Activated T-cell treated with anti-CD3 and anti-CD28 coated beads, Interleukin-2, amount 50 U/mL, for 72 hours (primary cell): ENCODE measurements around the gene CCNL1. TPM values are rescaled to one million over a fixed set of nuclear protein-coding genes. Genes with fewer than 3 reads are reported as not detected.
"Not testable (repeated sequence)": the region's sequence is repeated elsewhere in the genome, so short reads cannot be mapped to it uniquely, and the experiment has no call there.

Source experiments
- ATAC-seq, 2 donors: fragments of 150-1000 bp; cut with Tn5 transposase; replicated peaks in 1 of 2; 2 replicates each; pipeline ENCODE4 v1.10.0; 2021; ENCODE audit warnings: moderate library complexity in 2 of 2, mild to moderate bottlenecking in 1 of 2
- DNase-seq, 2 donors: peaks; one replicate each; pipeline ENCODE4 v3.0.0; 2021 to 2022; ENCODE audit warnings: mixed read lengths in 1 of 2
- H3K27ac Mint-ChIP-seq: one replicate; pipeline ENCODE4 v1.8.0; 2022; ENCODE audit warnings: mild to moderate bottlenecking, moderate library complexity, mixed read lengths
- H3K27me3 Mint-ChIP-seq: one replicate; pipeline ENCODE4 v1.8.0; 2022; ENCODE audit warnings: low read depth, mixed read lengths
- H3K36me3 Mint-ChIP-seq, 2 donors: one replicate each; pipeline ENCODE4 v1.8.0; 2022; ENCODE audit warnings: mixed read lengths in 2 of 2, mild to moderate bottlenecking in 1 of 2; ENCODE audit not compliant: insufficient read depth in 2 of 2
- H3K4me1 Mint-ChIP-seq: one replicate; pipeline ENCODE4 v1.8.0; 2022; ENCODE audit warnings: low read depth, mixed read lengths
- H3K4me3 Mint-ChIP-seq, 2 donors: one replicate each; pipeline ENCODE4 v1.8.0; 2022; ENCODE audit warnings: mild to moderate bottlenecking in 2 of 2, mixed read lengths in 2 of 2, moderate library complexity in 2 of 2
- H3K9me3 Mint-ChIP-seq, 2 donors: one replicate each; pipeline ENCODE4 v1.8.0; 2022; ENCODE audit warnings: mixed read lengths in 2 of 2
- total RNA-seq, 2 donors: library from RNA; stranded (reverse); gene quantifications; one replicate each; pipeline ENCODE4 v1.2.3, GENCODE V29; 2022

Gene CCNL1
- total RNA-seq, 2 donors from 2014 or later: 248 to 315 TPM

DNA sequence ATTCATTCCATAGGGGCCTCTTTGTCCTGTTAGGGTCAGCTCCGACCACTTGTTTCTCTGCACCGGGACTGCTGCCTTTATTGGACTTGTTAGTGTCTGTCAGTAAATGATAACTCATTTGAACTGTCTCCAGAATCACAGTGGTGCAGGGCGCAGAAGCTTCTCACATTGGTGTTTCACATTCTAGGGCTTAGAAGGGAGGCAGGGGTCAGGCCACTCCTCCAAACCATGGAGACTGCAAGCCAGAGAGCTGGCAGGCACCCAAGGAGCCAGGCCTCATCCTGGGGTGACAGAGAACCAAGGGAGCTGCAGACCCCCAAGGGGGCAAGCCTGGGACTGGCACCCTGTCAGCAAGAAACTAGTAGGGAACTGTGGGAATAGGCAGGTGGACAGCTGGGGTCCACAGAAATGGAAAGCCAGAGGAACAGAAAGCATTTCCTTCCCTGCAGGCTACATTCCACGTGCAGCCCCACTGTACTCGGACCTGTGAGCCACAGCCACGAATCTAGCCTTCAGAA is 49.1 kb downstream of the CCNL1 start:
- Mint-ChIP-seq H3K4me1 (peaks cover 8% of the 10 kb centered on the region), H3K36me3 (no peaks in the 10 kb centered on the region), H3K4me3 (no peak overlapping the region), H3K27me3 (no peaks in the 10 kb centered on the region), H3K27ac (no peak overlapping the region), H3K9me3 (no peaks in the 10 kb centered on the region)
- DNase-seq: no peak
- ATAC-seq: no peak

DNA sequence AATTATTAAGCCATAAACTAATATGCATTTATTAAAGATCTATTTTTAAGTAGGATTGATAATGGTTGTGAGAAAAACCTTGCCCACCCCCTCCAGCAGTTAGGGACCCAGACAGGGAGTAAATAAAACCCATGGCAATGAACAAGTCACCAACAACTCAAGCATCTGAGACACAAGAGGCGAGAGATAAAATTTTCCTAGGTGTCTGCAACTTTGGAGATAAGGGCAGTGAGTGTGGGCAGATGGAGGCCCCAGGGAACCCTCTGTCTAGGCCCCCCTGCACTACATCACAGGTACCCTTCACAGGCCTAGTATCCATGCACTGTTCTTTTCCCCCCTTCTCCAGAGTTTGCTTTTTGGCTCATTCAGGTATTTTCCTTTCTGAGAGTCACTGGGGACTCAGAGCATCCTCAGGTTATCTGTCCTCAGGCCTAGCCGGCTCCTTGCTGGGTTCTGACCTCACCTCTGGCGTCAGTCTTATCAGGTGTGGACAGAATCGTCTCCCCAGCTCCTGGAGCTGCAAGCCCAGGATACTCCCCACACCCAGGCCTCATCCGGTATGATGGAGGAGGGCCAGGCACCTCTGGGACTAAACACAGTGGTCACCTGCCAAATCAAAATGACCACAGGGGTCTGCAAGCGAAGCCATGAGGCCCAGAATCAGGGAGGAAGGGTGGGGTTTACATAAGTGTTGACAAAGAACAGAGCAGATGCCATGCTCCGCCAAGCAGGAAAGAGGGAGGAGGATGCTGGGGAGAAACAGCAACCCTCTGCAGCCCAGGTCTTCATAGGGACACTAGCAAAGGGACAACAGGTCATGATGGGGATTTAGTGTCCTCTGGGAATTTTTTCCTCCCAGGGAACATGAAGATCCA is 50.4 kb downstream of the CCNL1 start:
- Mint-ChIP-seq H3K4me3 (no peak overlapping the region), H3K9me3 (no peaks in the 10 kb centered on the region), H3K27ac (no peak overlapping the region), H3K4me1 (peaks cover 18% of the 10 kb centered on the region), H3K27me3 (no peaks in the 10 kb centered on the region), H3K36me3 (no peaks in the 10 kb centered on the region)
- ATAC-seq: no peak
- DNase-seq: no peak

GRCh38 chr3:157107644-157108133 is 52.3 kb downstream of the CCNL1 start:
- Mint-ChIP-seq H3K27ac (no peak overlapping the region), H3K4me3 (no peak overlapping the region)
- no peak for ATAC-seq

DNA sequence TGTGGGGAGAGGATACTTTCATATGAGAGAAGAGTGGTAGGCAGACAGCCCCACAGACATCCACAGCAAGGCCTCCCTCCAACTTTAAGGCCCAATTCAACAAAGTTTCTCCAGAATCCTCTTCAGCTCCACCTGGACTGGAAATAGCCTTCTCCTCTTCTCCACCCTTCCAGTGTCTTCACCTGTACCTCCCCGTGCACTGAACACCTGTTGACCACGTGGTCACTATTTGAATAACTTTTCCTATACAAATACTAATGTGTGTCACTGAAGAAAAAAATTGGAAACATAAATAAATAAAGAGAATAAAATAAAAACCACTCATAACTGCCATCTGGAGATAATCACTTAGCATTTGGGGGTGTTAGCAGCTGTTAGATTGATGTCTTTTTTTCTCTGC is 52.9 kb downstream of the CCNL1 start:
- Mint-ChIP-seq H3K27me3 (no peaks in the 10 kb centered on the region), H3K4me1 (peaks cover 43% of the 10 kb centered on the region), H3K27ac (no peak overlapping the region), H3K9me3 (no peaks in the 10 kb centered on the region), H3K36me3 (peaks cover 0 to under 1% of the 10 kb centered on the region in 2 donors), H3K4me3 (no peak overlapping the region)
- ATAC-seq (no peak), DNase-seq (no peak)

More at GRCh38 chr3:157107644-157108133, 52.3 kb downstream of the CCNL1 start:
- Mint-ChIP-seq H3K9me3 (no peaks in the 10 kb centered on the region), H3K27me3 (no peaks in the 10 kb centered on the region), H3K4me1 (peaks cover 36% of the 10 kb centered on the region), H3K36me3 (no peaks in the 10 kb centered on the region)
- DNase-seq: no peak

DNA sequence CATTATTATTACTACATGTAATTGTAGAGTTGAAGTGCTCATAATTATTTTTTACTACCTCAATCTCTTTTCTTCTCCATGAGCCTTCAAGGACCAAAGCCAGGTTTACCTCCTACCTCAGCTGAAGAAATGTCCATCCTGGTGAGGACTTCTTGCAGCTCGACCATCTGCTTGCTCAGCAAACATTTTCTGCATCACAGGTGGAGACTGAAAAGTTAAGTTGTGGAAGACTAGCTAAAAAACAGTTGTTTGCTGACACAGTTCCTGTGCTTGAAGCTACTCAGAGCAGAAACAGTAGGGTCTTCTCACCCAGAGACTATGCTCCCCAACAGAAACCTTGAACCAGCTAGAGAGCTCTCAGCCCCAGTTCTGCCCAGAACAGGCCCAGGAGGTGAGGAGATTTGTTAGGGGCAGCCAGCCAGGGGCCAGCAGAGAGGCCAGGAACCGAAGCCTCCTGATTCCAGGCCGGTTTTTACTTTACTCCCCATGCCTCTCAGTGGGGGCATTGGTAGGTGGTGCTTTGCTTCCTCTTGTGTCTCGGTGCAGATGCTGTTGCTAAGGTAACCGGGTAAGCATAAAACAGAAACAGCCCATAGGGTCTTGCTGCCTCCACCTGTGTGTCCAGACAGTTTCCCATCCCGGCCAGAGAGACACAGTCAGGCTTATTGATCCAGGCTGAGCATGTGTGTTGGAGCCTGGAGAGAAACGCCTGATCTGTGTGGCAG is 54.9 kb downstream of the CCNL1 start:
- no peak overlapping the region for H3K27ac Mint-ChIP-seq
- DNase-seq (no peak), ATAC-seq (no peak)

DNA sequence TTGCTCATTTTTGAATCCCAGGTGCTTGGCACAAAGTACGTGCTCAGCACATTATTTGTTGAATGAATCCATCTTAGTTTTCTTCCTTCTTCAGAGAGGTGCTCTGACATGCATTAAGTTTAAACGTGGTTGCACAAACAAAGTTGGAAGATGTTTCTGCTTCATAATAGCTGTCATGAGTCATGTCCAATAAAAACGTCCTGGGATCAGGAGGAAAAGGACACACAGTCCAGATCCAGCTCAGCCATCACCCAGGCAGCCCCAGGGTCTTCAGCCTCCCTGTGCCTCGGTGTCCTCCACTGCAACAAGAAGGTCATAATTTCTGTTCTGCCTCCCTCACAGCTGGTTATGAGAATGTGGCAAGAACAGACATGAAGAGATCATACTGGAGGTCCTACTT is 55.4 kb downstream of the CCNL1 start:
- no peaks in the 10 kb centered on the region for H3K27me3 Mint-ChIP-seq
- peak overlapping the region; percentile 22 to 86 for H3K4me3 Mint-ChIP-seq

More for the DNA sequence above, 54.9 kb downstream of the CCNL1 start:
- peak overlapping the region in 1 of 2 donors; percentile 22 for H3K4me3 Mint-ChIP-seq
- H3K4me1 Mint-ChIP-seq: peaks cover 57% of the 10 kb centered on the region
- no peaks in the 10 kb centered on the region for H3K27me3 Mint-ChIP-seq
- no peaks in the 10 kb centered on the region for H3K9me3 Mint-ChIP-seq
- H3K36me3 Mint-ChIP-seq: peaks cover 0 to 1% of the 10 kb centered on the region in 2 donors

GRCh38 chr3:157103860-157104259 is 56.1 kb downstream of the CCNL1 start:
- Mint-ChIP-seq H3K4me1 (peaks cover 69% of the 10 kb centered on the region), H3K27me3 (no peaks in the 10 kb centered on the region), H3K27ac (peak overlapping the region; percentile 62), H3K9me3 (no peaks in the 10 kb centered on the region), H3K4me3 (peak overlapping the region; percentile 45 to 86), H3K36me3 (peaks cover 0 to 1% of the 10 kb centered on the region in 2 donors)
- peak; percentile 16 to 21 for ATAC-seq
- no peak for DNase-seq

More for the DNA sequence above, 55.4 kb downstream of the CCNL1 start:
- Mint-ChIP-seq H3K27ac (no peak overlapping the region), H3K9me3 (no peaks in the 10 kb centered on the region), H3K4me1 (peaks cover 63% of the 10 kb centered on the region), H3K36me3 (peaks cover 0 to 1% of the 10 kb centered on the region in 2 donors)
- ATAC-seq: no peak
- no peak for DNase-seq

- Mint-ChIP-seq H3K4me1 (peaks cover 75% of the 10 kb centered on the region), H3K27ac (peak overlapping the region; percentile 62)
These were observed 56.7 kb downstream of the CCNL1 start for GRCh38 chr3:157103280-157103679.

DNA sequence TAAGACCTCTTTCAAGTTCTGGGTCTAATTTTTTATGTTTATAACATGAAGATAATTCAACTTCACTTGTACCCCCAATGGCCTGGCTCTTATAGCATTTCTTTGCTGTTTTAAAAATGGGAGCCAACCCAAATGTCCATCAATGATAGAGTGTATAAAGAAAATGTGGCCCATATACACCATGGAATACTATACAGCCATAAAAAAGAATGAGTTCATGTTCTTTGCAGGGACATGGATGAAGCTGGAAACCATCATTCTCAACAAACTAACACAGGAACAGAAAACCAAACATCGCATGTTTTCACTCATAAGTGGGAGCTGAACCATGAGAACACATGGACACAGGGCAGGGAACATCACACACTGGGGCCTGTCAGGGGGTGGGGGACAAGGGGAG is 57.4 kb downstream of the CCNL1 start:
- H3K36me3 Mint-ChIP-seq, H3K9me3 Mint-ChIP-seq, H3K27me3 Mint-ChIP-seq, ATAC-seq, H3K27ac Mint-ChIP-seq, DNase-seq: not testable (repeated sequence)
- peak overlapping the region in 1 of 2 donors; percentile 33 for H3K4me3 Mint-ChIP-seq
- peaks cover 80% of the 10 kb centered on the region for H3K4me1 Mint-ChIP-seq

More at GRCh38 chr3:157103280-157103679, 56.7 kb downstream of the CCNL1 start:
- H3K36me3 Mint-ChIP-seq: peaks cover 0 to 1% of the 10 kb centered on the region in 2 donors
- ATAC-seq: peak; percentile 59 to 62
- peak overlapping the region; percentile 23 to 86 for H3K4me3 Mint-ChIP-seq
- H3K9me3 Mint-ChIP-seq: no peaks in the 10 kb centered on the region
- DNase-seq: peak; percentile 34 to 44
- no peaks in the 10 kb centered on the region for H3K27me3 Mint-ChIP-seq

- H3K9me3 Mint-ChIP-seq: no peaks in the 10 kb centered on the region
- ATAC-seq: no peak
- no peak overlapping the region for H3K27ac Mint-ChIP-seq
- H3K27me3 Mint-ChIP-seq: no peaks in the 10 kb centered on the region
- peaks cover 0 to 1% of the 10 kb centered on the region in 2 donors for H3K36me3 Mint-ChIP-seq
- DNase-seq: no peak
- no peak overlapping the region for H3K4me3 Mint-ChIP-seq
- H3K4me1 Mint-ChIP-seq: peaks cover 80% of the 10 kb centered on the region
These were observed 57.8 kb downstream of the CCNL1 start for GRCh38 chr3:157102098-157102497.

GRCh38 chr3:157101486-157101885 is 58.5 kb downstream of the CCNL1 start:
- H3K9me3 Mint-ChIP-seq: no peaks in the 10 kb centered on the region
- H3K27me3 Mint-ChIP-seq: no peaks in the 10 kb centered on the region
- DNase-seq (no peak), ATAC-seq (peak in 1 of 2 donors; percentile 8)
- no peak overlapping the region for H3K4me3 Mint-ChIP-seq
- H3K27ac Mint-ChIP-seq: no peak overlapping the region
- peaks cover 0 to 1% of the 10 kb centered on the region in 2 donors for H3K36me3 Mint-ChIP-seq
- peaks cover 80% of the 10 kb centered on the region for H3K4me1 Mint-ChIP-seq

GRCh38 chr3:157100608-157101396 is 59.1 kb downstream of the CCNL1 start:
- Mint-ChIP-seq H3K4me3 (no peak overlapping the region), H3K27me3 (no peaks in the 10 kb centered on the region), H3K9me3 (no peaks in the 10 kb centered on the region), H3K36me3 (peaks cover 0 to 1% of the 10 kb centered on the region in 2 donors), H3K27ac (peak overlapping the region; percentile 17), H3K4me1 (peaks cover 80% of the 10 kb centered on the region)
- ATAC-seq: no peak
- DNase-seq: no peak
